Stimulated activated CD4-positive, alpha-beta T cell treated with anti-CD3 and anti-CD28 coated beads, TNF-alpha, amount 100 ng/mL, for 24 hours (primary cell): Measurements from ENCODE around the gene ZNF446.
"Not testable (repeated sequence)": the region's sequence is repeated elsewhere in the genome, so short reads cannot be mapped to it uniquely, and the experiment has no call there.

Source experiments
- DNase-seq, 3 experiments: peaks; one replicate each; pipeline ENCODE4 v3.0.0-alpha.2; 2020; ENCODE audit warnings: low read depth in 3 of 3

ZNF446 gene

DNA sequence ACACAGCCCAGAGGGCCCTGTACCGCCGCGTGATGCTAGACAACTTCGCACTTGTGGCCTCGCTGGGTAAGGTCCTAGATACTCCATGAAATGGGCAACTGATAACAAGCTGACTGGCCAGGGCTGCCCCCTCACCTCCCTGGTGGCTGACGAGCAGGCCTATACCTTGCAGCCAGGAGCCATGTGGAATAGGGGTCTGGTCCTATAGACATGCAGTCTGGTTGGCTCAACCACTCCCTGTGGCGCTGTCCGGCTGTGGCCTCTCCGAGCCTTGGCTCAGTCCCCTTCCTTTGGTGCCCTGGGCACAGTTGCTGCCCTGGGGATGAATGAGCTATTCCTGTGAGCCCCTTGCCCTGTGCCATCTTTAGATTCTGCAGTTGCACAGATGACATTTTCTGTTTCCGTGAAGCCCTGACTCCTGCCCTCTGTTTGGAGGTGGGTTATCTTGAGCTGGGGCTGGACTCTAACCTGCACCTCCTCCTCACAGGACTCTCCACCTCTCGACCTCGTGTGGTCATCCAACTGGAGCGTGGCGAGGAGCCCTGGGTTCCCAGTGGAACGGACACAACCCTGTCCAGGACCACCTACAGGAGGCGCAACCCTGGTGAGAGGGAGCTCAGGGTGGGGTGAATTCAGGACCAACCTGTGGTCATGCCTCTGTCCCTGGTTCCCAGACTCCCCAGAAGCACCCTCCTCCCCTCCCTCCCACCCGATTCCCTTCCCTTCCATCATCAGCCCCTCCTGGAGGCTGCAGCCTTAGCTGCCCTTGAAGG is 6.7 kb upstream of the ZNF446 start:
- no peak for DNase-seq

DNA sequence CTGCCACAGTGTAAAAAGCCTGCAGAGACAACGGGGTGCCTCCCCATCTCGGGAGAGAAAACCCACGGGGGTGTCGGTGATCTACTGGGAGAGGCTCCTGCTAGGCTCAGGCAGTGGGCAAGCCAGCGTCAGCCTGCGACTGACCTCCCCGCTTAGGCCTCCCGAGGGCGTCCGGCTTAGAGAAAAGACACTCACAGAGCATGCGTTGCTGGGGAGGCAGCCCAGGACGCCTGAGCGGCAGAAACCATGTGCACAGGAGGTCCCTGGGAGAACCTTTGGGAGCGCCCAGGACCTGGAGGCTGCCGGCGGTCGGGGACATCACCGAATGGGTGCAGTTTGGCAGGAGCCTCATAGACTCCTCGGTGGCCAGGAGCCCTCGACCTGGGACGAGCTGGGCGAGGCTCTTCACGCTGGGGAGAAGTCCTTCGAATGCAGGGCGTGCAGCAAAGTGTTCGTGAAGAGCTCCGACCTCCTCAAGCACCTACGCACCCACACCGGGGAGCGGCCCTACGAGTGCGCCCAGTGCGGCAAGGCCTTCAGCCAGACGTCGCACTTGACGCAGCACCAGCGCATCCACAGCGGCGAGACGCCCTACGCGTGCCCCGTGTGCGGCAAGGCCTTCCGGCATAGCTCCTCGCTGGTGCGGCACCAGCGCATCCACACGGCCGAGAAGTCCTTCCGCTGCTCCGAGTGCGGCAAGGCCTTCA is 5.2 kb upstream of the ZNF446 start:
- DNase-seq, result not testable (repeated sequence)

DNA sequence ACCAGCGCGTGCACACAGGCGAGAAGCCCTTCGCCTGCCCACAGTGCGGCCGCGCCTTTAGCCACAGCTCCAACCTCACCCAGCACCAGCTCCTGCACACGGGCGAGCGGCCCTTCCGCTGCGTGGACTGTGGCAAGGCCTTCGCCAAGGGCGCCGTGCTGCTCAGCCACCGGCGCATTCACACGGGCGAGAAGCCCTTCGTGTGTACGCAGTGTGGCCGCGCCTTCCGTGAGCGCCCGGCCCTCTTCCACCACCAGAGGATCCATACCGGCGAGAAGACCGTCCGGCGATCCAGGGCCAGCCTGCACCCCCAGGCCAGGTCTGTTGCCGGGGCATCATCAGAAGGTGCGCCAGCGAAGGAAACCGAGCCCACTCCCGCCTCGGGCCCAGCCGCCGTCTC is 4.4 kb upstream of the ZNF446 start:
- DNase-seq, result no peak

DNA sequence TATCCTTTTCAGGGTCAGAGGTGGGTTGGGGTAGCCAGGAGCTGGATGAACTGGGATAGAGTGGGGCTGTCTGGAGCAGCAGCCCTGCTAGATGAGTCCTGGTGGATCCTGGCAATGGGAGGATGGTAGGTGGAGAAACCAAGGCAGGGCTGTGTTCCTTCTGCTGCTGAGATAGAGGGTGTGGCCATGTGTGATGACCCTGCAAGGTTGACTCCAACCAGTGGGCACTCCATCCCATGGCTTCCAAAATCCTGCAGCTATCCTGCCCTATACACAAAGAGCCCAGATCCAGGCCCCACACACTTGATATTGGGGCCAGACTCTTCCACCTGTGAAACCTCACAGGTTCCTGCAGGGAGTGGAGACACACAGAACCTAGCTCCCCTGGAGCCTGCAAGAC is 2.4 kb upstream of the ZNF446 start:
- no peak for DNase-seq

DNA sequence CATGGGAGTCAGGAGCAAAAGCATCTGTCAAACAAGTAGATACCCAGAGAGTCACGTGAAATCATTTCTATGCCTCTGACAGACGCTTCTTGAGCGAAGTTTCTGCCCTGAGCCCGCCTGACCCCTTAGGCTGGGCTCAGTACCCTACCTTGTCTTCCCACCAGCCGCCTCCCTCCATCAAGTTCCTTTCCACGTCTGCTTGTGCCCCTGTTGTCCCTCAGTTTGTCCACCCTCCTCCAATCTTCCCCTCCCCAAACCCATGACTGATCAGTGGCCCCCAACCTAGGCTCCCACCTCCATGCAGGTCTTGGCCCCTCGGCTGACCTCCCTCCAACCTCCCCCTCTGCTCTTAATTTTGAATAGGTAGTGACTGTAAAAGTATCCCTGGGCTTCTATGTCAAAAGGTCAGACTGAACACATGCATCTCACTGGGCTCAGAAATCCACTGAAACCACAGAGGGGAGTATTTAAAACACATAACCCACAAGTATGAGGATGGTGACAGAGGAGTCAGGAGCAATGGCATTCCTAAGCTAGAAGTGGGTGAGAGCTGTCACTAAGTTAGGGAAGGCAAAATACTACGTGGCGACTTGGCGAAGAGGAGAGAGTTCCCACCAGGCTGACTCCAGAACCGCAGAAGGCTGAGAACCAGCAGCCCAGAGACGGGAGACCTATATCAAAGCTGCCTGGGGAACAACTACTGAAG is 1.7 kb upstream of the ZNF446 start:
- no peak for DNase-seq

DNA sequence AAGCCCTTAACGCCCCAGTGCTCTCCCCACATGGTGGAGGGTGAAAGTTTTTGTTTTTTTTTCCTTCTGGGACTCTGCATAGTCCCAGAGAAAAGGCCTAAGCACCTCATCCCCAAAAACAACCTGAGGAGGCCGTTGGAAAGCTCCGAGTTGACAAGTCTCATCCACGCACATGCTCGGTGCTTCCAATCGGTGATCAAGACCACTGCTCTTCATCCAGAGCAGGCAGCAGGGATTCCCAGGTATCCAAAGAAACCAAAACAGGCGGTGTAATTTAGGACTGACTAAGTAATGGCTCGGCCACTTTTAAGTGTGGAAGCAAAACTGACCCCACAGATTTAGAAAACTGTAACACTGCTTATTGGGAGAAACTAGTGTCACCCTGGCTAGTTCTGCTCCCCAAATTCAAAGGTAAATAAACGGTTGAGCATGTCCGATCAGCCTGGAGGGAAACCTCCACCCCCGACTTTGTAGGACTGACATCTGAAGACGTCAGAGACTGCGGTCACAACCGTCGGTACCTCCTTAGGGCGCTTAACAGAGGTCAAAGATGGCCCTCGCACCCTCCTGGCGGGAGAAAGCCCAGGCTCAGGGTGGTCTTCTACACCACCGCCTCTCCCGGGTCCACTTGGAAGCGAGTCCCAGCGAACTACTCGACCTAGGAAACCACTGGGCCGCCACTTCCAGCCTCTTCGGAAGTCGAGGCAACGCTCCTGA is 997 bp upstream of the ZNF446 start:
- no peak for DNase-seq

DNA sequence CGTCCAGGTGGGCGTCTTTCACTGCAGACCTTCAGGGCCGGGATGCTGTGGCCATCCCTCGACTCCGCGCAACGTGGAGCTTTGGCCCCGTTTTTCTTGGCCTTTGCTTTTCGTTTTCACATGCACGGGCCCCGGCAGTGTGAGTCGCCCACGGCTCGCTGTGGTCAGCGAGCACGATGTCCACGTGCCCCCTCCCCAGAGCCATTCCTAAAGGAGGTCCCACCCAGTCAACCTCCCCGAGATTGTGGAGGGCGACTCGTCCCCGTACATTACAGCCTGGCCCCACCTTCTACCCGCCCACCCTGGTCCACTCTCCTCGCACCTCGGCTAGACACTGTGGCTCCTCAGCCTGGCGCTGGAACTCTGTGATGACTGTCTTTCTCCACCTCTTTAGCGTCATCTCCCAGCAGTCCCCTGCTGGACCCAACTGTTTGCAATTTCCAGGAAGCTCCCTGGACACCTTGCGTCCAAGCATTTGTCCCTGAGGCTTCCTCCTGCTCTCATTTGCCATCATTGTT is 405 bp downstream of the ZNF446 start:
- no peak for DNase-seq

DNA sequence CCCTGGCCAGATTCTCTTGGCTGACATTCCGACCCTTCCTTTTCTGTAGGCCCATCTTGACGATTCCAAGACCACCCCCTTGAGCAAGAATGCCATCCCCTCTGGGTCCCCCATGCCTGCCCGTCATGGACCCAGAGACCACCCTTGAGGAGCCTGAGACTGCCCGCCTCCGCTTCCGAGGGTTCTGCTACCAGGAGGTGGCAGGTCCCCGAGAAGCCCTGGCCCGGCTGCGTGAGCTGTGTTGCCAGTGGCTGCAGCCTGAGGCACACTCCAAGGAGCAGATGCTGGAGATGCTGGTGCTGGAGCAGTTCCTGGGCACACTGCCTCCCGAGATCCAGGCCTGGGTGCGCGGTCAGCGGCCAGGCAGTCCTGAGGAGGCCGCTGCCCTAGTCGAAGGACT is 978 bp downstream of the ZNF446 start:
- DNase-seq, result no peak

DNA sequence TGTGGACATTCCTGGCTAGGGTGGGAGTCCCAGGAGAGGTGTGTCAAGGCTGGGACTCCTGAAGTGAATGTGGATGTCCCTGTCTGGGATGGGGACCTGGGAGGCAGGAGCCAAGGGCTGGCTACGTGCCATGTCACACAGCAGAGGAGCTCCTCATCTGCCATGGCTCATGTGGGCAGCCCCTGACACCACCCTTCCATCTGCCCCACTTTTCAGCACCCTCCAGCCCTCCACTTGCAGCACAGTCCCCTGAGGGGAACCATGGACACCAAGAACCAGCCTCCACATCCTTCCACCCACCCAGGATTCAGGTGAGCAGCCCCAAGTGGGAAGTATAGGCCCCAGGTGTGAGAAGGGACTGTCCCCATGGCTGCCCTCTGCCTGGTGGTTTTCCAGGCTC is 1.7 kb downstream of the ZNF446 start:
- no peak for DNase-seq

DNA sequence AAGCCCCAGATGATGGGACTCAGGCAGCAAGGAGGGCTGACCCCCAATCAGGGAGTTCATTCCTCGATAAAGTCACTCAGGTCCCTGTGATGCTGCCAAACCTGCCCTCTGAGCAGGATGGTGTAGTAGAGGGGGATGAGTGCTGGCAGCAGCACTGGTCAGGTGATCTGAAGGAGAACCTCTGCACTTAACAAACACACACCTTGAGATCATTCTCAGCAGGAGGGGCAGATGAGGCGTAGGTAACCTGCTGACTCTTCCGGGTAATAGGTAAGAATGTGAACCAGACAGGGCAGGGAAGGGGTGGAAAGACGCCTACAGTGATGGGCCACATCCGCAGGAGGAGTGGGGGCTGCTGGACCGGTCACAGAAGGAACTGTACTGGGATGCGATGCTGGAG is 3.2 kb downstream of the ZNF446 start:
- DNase-seq, result no peak

DNA sequence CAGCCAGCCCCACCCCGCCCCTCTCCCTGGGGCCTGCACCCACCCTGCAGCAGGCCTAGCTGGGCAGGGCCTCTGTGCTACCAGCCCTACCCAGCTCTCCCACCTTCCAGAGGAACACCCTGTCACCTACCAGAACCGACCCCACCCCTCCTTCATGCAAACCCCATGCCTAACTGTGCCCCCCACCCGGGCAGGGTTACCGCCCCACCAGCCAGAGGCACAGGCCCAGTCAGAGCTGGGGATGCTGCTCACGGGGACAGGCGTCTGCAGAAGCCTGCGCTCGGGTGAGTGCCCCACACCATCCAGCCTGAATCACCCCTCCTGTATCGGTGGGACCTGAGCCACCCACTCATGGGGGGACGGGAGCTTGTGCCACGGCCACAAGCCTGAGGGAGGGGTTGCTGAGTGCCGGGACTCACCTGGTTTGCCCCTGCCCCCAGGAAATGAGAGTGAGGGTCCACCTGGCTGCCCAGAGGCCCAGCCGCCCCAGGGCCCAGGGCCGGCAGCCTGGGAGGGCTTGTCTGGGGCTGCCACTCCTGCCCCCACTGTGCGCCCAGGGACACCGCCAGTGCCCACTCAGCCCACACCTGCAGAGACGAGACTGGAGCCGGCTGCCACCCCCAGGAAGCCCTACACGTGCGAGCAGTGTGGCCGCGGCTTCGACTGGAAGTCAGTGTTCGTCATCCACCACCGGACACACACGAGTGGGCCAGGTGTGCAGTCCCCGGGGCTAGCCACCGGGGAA is 3.8 kb downstream of the ZNF446 start:
- no peak for DNase-seq

DNA sequence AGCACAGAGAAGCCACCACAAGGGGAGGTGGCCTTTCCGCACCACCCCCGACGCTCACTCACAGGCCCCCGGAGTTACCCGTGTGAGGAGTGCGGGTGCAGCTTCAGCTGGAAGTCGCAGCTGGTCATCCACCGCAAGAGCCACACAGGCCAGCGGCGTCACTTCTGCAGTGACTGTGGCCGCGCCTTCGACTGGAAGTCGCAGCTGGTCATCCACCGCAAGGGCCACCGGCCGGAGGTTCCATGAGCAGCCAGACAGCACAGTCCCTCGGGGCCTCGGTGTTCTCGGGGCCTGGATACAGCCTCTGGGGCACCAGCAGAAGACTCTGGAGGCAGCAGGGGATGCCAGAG is 4.3 kb downstream of the ZNF446 start:
- DNase-seq, result no peak

DNA sequence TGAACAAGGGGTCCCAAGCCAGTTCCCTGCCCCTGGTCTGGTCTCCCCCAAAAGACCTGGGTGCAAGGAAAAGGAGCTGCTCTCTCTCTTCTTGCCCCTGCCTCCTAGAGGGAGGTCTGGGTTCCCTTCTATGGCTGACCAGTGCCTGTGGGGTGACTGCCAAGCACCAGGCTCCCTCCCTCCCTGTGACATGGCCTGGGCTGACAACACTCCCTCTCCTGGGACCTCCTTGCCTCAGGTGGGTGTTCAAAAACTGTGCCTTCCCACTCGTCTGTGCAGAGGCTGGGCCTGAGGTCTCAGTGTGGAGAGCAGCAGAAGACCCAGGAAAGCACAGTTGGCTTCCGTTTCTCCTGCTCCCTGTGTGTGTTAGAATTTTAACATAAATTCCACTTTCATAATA is 4.7 kb downstream of the ZNF446 start:
- DNase-seq, result no peak

DNA sequence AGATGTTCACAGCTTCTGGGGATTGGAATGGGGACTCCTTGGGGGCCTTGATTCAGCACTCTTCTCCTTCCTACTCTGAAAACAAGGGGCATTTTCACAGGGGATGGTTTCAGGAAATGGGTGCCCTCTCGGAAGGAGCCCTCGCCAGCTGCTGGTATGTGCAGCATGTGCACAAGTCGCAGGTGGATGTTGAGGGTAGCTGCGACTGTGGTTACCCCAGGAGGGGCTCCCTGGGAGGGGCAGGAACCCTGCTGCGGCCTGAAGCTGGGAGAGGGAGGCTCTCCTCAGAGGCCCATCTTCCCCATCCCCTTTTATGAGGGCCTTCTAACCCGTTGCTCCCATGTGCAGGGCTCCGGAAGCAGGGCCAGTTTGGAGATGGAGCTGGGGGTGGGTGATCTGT is 6.2 kb downstream of the ZNF446 start:
- no peak for DNase-seq

DNA sequence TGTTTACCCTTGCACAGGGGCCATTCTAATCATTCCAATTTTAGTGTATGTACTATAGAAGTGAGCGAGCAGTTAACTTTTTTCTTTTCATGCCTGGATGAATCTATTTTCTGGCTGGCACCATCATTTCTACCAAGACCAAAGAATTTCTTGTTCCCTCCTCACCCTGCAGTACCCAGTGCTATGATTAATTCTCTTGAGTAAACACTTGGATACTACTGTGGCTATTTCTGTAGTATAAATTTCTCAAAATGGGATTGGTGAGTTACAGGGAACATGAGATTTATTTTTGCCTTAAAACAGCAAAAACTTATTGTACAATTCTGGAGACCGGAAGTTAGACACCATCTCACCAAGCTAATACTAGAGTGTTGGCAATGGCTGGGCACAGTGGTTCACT is 7.6 kb downstream of the ZNF446 start:
- DNase-seq, result no peak

DNA sequence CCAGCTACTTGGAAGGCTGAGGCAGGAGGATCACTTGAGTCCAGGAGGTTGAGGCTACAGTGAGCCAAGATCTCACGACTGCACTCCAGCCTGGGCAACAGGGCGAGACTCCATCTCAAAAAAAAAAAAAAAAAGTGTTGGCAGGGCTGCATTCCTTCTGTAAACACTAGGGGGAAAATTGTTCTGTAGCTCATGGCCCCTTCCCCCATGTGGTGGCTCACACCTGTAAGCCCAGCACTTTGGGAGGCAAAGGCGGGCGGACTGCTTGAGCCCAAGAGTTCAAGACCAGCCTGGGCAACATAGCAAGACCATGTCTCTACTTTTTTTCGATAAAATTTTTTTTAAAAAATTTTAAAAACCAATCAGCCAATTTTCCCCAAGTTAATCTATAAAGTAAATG is 8.2 kb downstream of the ZNF446 start:
- DNase-seq, result not testable (repeated sequence)

DNA sequence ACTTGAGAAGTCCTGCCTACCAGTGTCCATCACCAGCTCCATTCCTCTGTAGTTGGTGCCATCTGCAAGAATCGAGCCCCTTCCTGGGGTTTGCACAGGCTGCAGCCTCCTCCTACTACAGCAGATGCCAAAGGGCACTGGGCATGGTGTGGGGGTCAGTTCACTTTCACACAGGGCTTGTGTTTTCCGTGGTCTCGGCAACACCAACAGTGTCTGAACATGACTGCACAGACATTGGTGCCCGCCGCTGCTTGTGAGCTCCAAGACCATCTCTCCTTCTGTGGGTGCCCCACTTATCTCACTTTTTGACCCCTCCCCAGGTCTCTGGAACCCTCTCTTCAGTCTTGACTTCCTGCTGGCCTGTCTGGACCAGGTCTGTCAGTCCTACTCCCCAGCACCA is 15.2 kb downstream of the ZNF446 start:
- no peak for DNase-seq

DNA sequence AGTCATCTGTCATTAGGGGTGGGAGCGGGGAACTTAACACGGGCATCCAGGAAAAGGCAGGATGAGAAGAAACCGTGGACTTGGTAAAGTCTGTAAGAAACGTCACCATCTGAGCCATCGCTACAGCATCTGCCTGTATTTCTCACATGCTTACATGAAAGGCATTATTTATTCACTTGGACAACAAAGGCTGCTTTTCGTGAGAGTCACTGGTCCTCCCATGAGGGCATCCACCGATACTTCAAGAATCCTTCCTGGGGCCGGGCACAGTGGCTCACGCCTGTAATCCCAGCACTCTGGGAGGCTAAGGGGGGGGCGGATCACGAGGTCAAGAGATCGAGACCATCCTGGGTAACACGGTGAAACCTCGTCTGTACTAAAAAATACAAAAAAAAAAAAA is 16.1 kb downstream of the ZNF446 start:
- no peak for DNase-seq

DNA sequence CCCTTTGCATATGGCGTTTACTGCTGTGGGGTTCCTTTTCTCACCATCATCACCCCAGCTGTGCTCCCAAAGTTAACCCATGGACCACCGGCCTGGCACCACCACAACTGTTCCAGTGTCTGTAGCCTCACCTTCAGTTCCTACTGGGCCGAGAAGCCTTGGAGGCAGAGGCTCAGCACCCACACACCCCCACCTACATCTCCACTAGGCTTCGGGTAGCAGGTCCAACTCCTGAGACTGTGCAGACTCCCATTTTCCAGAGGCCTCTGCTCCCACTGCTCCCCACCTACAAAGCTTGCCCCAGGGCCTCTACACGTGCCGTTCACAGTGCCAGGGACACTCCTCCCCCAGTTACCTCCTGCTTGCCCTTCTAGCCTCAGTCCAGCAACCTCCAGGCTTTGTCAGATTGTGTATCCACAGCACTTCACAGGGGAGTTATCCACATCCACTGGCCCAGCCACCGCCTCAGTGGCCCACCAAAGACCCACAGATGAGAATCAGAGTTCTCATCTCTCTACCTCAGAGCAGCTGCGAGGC is 21.6 kb downstream of the ZNF446 start:
- no peak for DNase-seq

DNA sequence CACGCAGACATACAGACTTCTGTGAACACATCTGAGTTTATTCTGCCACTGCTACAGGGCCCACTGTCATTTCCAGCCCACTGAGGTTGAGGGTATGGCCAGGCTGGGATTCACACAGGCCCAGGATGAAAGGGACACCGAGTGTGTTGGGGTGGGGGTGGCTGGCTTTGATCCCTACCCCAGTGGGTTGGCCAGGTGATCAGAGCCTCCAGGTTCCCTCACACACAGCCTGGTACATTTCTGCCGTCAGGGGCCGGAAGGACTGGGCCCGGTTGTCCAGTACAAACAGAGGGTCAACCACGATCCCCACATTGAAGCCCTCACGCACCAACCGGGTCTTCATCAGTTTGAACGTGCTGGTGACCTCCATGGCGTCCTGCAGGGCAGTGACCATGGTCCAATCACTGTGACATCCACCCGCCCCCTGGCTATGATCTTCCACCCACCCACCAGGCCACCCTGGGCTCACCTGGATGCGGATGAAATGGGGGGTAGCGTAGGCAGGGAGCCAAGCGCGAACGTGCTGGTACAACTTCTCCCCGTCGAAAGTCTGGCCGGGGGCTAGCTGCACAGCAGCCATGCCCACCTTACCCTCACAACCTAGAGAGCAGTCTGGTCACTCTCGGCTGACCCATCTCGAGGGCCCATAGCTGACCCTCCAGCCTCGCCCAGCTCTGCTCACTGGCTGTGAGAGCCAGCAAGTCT is 22.3 kb downstream of the ZNF446 start:
- DNase-seq, result no peak
